Breast epithelium (tissue), 3 donors: ENCODE results near the gene SDHAF4.

ENCODE experiments used
- CTCF ChIP-seq, 3 donors: fragments of 450-650 bp; IDR thresholded peaks; one replicate each; pipeline ENCODE4 v1.5.1; 2016 to 2017; ENCODE audit warnings: antibody characterized with exemption in 3 of 3, mild to moderate bottlenecking in 3 of 3, moderate library complexity in 3 of 3
- POLR2A ChIP-seq: fragments of 450-650 bp; IDR thresholded peaks from one replicate; pipeline ENCODE4 v1.6.1; 2016; ENCODE audit warnings: antibody characterized with exemption, mild to moderate bottlenecking, moderate library complexity

GRCh38 chr6:70520575-70520974, 46.2 kb upstream of the SDHAF4 start:
- TF ChIP-seq POLR2A (no peak), CTCF (IDR thresholded peaks at IDR 0.05) (peak in 1 of 3 donors; percentile 16)
